Transverse colon (tissue), 4 donors: Measurements from ENCODE around the gene MRGPRE. TPM values are rescaled to one million over a fixed set of nuclear protein-coding genes. Genes with fewer than 3 reads are reported as not detected.

Experiments used
- DNase-seq: peaks from one replicate; pipeline ENCODE4 v3.0.0-alpha.2; 2019
- H3K27ac ChIP-seq, 4 donors: fragments of 200-600 bp; sonication (generic); 2 replicates each; pipeline ENCODE4 v1.5.1; 2016 to 2018; ENCODE audit warnings: inconsistent platforms in 4 of 4
- H3K27me3 ChIP-seq: fragments of 200-600 bp; sonication (generic); 2 replicates; pipeline ENCODE4 v1.5.1; 2017; ENCODE audit warnings: inconsistent platforms
- H3K36me3 ChIP-seq, 4 donors: fragments of 200-600 bp; sonication (generic); 2 replicates each; pipeline ENCODE4 v1.5.1; 2017 to 2019; ENCODE audit warnings: inconsistent platforms in 4 of 4
- H3K4me1 ChIP-seq, 4 donors: fragments of 200-600 bp; sonication (generic); 2 replicates each; pipeline ENCODE4 v1.5.1; 2017 to 2020; ENCODE audit warnings: inconsistent platforms in 4 of 4
- H3K4me3 ChIP-seq, 4 donors: fragments of 200-600 bp; sonication (generic); 1 replicate in 1 of 4; 2 replicates in 3 of 4; pipeline versions ENCODE4 v1.5.1 to v1.6.1; 2017 to 2019; ENCODE audit warnings: inconsistent platforms in 4 of 4
- H3K9me3 ChIP-seq, 2 donors: fragments of 200-600 bp; sonication (generic); 2 replicates each; pipeline ENCODE4 v1.5.1; 2017 to 2019; ENCODE audit warnings: inconsistent platforms in 2 of 2
- EP300 ChIP-seq: sonication (generic); formaldehyde crosslinking; IDR thresholded peaks from one replicate; pipeline ENCODE4 v1.6.1; 2017; ENCODE audit warnings: antibody characterized with exemption, low read depth
- POLR2A ChIP-seq: fragments of 450-650 bp; IDR thresholded peaks from one replicate; pipeline ENCODE4 v1.6.1; 2016; ENCODE audit warnings: antibody characterized with exemption, mild to moderate bottlenecking, moderate library complexity
- POLR2AphosphoS5 ChIP-seq, 3 donors: sonication (generic); formaldehyde crosslinking; IDR thresholded peaks; one replicate each; pipeline ENCODE4 v1.6.1; 2016; ENCODE audit warnings: antibody characterized with exemption in 3 of 3
- WGBS, 2 donors: methylation state at CpG; one replicate each; pipeline ENCODE4 v1.1.5; 2018; ENCODE audit warnings: low coverage in 1 of 2; 5-methylcytosine and 5-hydroxymethylcytosine counted together
- in situ Hi-C, 4 donors: fragments of 200-750 bp; cut with MboI; loops; one replicate each; pipeline versions ENCODE4 v1.15.0 to v1.15.1; 2017; ENCODE audit warnings: low sequenced_read_pairs in 3 of 4, low pct_ligation_motif_present in 1 of 4, low pct_unique_long_range_greater_than_20kb in 1 of 4
- intact Hi-C: fragments of 100-400 bp; cut with DNase I; formaldehyde crosslinking; loops from one replicate; pipeline ENCODE4 v1.15.1; 2023; ENCODE audit warnings: low total_unique reads
- total RNA-seq, 4 donors: library from RNA; depleted of rRNA; stranded (reverse); fragments of >200 nt; gene quantifications; one replicate each; pipeline ENCODE4 v1.1.0, GENCODE V29; 2016
- TF ChIP-seq, protein P1 (sequence below), 5 experiments: fragments of 200-600 bp in 3 of 5; fragments of 450-650 bp in 2 of 5; sonication (generic) in 3 of 5; IDR thresholded peaks; 1 replicate in 2 of 5; 2 replicates in 3 of 5; pipeline ENCODE4 v1.5.1; 2016 to 2017; ENCODE audit warnings: antibody characterized with exemption in 5 of 5, inconsistent platforms in 3 of 5, mild to moderate bottlenecking in 2 of 5, moderate library complexity in 1 of 5

The MRGPRE gene
- total RNA-seq, 4 donors from 2014 or later, result not detected

DNA sequence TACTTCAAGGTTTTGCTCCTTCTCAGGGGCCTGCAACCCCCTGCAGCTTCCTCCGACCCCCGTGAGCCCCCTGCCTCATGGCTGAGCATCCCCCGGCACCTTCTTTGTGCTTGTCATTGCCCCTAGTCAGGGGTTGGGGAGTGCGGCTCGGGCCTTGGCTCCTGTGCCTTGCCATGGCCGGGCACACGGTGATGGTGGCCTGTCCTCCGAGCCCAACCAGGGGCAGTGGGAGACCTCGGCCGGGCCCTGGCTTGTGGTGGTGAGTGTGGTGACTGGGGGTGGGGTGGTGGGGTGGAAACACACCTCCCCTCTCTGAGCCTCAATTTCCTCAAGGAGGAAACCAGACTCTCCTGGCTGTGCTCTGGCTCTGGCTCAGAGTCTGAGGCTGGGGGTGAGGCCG lies 12.1 kb downstream of the MRGPRE start:
- Histone ChIP-seq H3K36me3 (no peaks in the 10 kb centered on the region), H3K27ac (no peak overlapping the region), H3K4me1 (peaks cover 0 to 7% (median 0%) of the 10 kb centered on the region in 4 donors), H3K27me3 (peaks cover 87% of the 10 kb centered on the region), H3K4me3 (no peak overlapping the region), H3K9me3 (no peaks in the 10 kb centered on the region)
- DNase-seq, result peak; percentile 3
- intact Hi-C loops (loop anchor here (1.0 kb wide), 1 partner anchor 39 kb away; no protein-coding TSS in a partner anchor), in situ Hi-C loops (loop anchor here in 2 of 4 donors (25.0 kb wide), 2 partner anchors 108 to 183 kb away; no protein-coding TSS in a partner anchor)
- no peak for TF ChIP-seq EP300
- TF ChIP-seq, protein P1, sequence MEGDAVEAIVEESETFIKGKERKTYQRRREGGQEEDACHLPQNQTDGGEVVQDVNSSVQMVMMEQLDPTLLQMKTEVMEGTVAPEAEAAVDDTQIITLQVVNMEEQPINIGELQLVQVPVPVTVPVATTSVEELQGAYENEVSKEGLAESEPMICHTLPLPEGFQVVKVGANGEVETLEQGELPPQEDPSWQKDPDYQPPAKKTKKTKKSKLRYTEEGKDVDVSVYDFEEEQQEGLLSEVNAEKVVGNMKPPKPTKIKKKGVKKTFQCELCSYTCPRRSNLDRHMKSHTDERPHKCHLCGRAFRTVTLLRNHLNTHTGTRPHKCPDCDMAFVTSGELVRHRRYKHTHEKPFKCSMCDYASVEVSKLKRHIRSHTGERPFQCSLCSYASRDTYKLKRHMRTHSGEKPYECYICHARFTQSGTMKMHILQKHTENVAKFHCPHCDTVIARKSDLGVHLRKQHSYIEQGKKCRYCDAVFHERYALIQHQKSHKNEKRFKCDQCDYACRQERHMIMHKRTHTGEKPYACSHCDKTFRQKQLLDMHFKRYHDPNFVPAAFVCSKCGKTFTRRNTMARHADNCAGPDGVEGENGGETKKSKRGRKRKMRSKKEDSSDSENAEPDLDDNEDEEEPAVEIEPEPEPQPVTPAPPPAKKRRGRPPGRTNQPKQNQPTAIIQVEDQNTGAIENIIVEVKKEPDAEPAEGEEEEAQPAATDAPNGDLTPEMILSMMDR (IDR thresholded peaks at IDR 0.05), result no peak
- TF ChIP-seq POLR2A, result no peak
- no peak for TF ChIP-seq POLR2AphosphoS5 (IDR thresholded peaks at IDR 0.05)
- WGBS, 2 donors, result 75% methylated on average over 9 of the region's 11 CpGs; no CpG with 5 or more reads in 1 of the 2 donors

DNA sequence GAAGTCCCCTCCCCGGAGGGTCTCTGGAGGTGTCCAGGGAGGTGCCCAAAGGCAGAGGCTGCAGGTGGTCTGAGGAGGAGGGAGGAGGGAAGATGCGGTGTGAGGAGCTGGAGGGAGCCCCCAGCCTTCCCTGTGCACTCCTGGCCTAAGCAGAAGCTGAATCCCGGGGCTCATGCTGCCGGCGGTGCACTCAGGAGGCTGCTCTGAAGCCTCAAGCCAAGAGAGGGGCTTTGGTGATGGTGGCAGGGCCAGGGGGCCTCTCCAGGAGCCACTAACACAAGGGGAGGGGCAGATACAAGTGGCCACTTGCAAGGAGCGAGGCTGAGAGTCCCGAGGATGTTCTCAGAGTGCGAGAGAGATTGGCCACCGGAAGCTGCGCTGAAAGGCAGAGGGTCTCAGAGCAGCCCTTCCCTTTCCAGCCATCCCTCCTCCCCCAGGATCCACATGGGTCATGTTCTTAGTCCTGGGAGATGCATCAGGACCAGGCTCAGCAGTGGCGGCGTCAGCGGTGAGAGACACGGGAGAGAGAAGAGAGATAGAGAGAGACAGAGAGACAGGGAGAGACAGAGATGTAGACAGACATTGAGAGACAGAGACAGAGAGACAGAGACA lies 12.8 kb downstream of the MRGPRE start:
- peaks cover 0 to 7% (median 0%) of the 10 kb centered on the region in 4 donors for H3K4me1 ChIP-seq
- H3K27me3 ChIP-seq, result peaks cover 84% of the 10 kb centered on the region
- WGBS, 2 donors, result 54 to 74% methylated on average over 8 to 14 of the region's 14 CpGs
- H3K27ac ChIP-seq, result no peak overlapping the region
- H3K9me3 ChIP-seq, result no peaks in the 10 kb centered on the region
- intact Hi-C loops (loop anchor here (10.0 kb wide), 1 partner anchor 185 kb away; no protein-coding TSS in a partner anchor), in situ Hi-C loops (loop anchor here (10.0 to 25.0 kb wide), 4 partner anchors 107 to 185 kb away; no protein-coding TSS in a partner anchor)
- TF ChIP-seq, protein P1 (IDR thresholded peaks at IDR 0.05), result no peak
- no peak for TF ChIP-seq POLR2A
- TF ChIP-seq POLR2AphosphoS5 (IDR thresholded peaks at IDR 0.05), result no peak
- no peak for TF ChIP-seq EP300
- DNase-seq, result peak; percentile 6
- H3K36me3 ChIP-seq, result no peaks in the 10 kb centered on the region
- no peak overlapping the region for H3K4me3 ChIP-seq

DNA sequence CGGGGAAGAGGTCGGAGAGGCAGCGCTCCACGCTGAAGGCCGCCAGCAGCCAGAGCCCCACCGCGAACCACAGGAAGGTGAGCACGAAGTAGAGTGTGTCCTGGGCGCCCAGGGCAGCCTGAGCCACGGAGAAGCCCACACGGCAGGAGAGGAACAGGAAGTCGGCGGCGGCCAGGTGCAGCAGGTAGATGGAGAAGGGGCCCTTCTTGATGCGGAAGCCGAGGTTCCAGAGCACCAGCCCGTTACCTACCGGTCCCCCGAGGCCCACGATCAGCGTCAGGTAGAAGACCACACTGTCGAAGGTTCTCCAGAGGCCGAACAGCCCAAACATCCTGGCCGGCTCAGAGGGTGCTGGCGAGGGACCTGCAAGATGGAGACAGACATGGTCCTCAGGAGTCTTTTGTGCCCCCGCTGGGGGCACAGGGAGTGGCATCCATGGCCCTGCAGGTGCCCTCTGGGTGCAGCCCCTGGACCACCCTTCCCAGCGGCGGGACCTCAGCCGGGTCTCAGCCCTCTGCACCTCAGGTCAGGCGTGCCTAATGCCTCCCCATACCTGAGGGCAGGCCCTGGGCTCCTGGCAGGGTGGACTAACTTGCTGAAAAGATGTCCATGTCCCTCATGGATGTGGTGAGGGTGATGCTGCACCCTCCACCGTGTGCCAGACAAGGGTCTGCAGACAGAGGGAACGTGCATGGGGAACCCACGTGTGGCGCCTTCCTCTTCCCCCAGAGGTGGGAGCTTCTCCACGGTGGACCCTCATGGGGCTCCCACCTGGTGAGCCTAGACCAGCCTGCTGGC lies 13.5 kb downstream of the MRGPRE start, which contains the start of gene MRGPRG:
TSS of gene MRGPRG (minus strand) at position 331 of the 798 bp plus-strand sequence. CDS start at position 331, 0 bp downstream.
- TF ChIP-seq POLR2AphosphoS5 (IDR thresholded peaks at IDR 0.05) (no peak), POLR2A (no peak), EP300 (no peak)
- TF ChIP-seq, protein P1 (IDR thresholded peaks at IDR 0.05), result no peak
- intact Hi-C loops (loop anchor here (10.0 kb wide), 1 partner anchor 184 kb away; no protein-coding TSS in a partner anchor), in situ Hi-C loops (loop anchor here (10.0 to 25.0 kb wide), 4 partner anchors 106 to 184 kb away; no protein-coding TSS in a partner anchor)
- H3K36me3 ChIP-seq, result no peaks in the 10 kb centered on the region
- peak; percentile 6 for DNase-seq
- WGBS, 2 donors, result 74% methylated on average over 35 of the region's 35 CpGs; no CpG with 5 or more reads in 1 of the 2 donors
- no peaks in the 10 kb centered on the region for H3K9me3 ChIP-seq
- peaks cover 80% of the 10 kb centered on the region for H3K27me3 ChIP-seq
- peaks cover 0 to 7% (median 0%) of the 10 kb centered on the region in 4 donors for H3K4me1 ChIP-seq
- H3K4me3 ChIP-seq, result no peak within 1 kb of the TSS
- H3K27ac ChIP-seq, result no peak within 1 kb of the TSS
